T-helper 22 cell (primary cell): ENCODE data around the gene CCIN.
"Not testable (repeated sequence)": the region's sequence is repeated elsewhere in the genome, so short reads cannot be mapped to it uniquely, and the experiment has no call there.

Experiments
- DNase-seq: peaks from one replicate; pipeline ENCODE4 v3.0.0-alpha.2; 2020; ENCODE audit warnings: low read depth

The CCIN gene

GRCh38 chr9:36169166-36169565 lies at the start of gene CCIN:
CCIN (plus strand) TSS chr9:36169388; CDS start chr9:36169503, 115 bp downstream.
- DNase-seq = no peak

GRCh38 chr9:36119476-36119875 lies 49.7 kb upstream of the CCIN start:
- no peak for DNase-seq

- no peak for DNase-seq
These were observed 48.5 kb upstream of the CCIN start for GRCh38 chr9:36120705-36121104.

- no peak for DNase-seq
These were observed 47.2 kb upstream of the CCIN start for GRCh38 chr9:36121971-36122370.

GRCh38 chr9:36123515-36123914 lies 45.7 kb upstream of the CCIN start:
- DNase-seq = no peak

GRCh38 chr9:36125062-36125855 lies 43.9 kb upstream of the CCIN start:
- DNase-seq = no peak

GRCh38 chr9:36126016-36126730 lies 43.0 kb upstream of the CCIN start:
- no peak for DNase-seq

GRCh38 chr9:36127652-36128244 lies 41.4 kb upstream of the CCIN start:
- DNase-seq = no peak

- DNase-seq = no peak
These were observed 40.8 kb upstream of the CCIN start for GRCh38 chr9:36128349-36128748.

- no peak for DNase-seq
These were observed 40.0 kb upstream of the CCIN start for GRCh38 chr9:36129139-36129538.

- DNase-seq = not testable (repeated sequence)
These were observed 37.5 kb upstream of the CCIN start for GRCh38 chr9:36131666-36132065.

- DNase-seq = no peak
These were observed 37.1 kb upstream of the CCIN start for GRCh38 chr9:36132086-36132485.

GRCh38 chr9:36134761-36135505 lies 34.3 kb upstream of the CCIN start:
- no peak for DNase-seq

- DNase-seq = no peak
These were observed 33.4 kb upstream of the CCIN start for GRCh38 chr9:36135741-36136271.

- peak; percentile 68 for DNase-seq
These were observed 32.8 kb upstream of the CCIN start, which contains the start of gene GLIPR2 for GRCh38 chr9:36136272-36136893. GLIPR2 (plus strand) TSS chr9:36136733; CDS start chr9:36136779, 46 bp downstream.

- no peak for DNase-seq
These were observed 32.2 kb upstream of the CCIN start for GRCh38 chr9:36136894-36137391.

- no peak for DNase-seq
These were observed 31.7 kb upstream of the CCIN start for GRCh38 chr9:36137392-36138004.

GRCh38 chr9:36138496-36138895 lies 30.7 kb upstream of the CCIN start:
- no peak for DNase-seq

GRCh38 chr9:36138901-36139300 lies 30.3 kb upstream of the CCIN start:
- no peak for DNase-seq
